Raji (cell line): ENCODE measurements around the gene SLC19A2.

Experiments used
- POLR2A ChIP-seq: IDR thresholded peaks from 2 replicates; pipeline ENCODE4 v1.6.1; 2011; ENCODE audit warnings: low read depth, low read length, control low read depth; ENCODE audit not compliant: insufficient read depth

Gene SLC19A2

DNA sequence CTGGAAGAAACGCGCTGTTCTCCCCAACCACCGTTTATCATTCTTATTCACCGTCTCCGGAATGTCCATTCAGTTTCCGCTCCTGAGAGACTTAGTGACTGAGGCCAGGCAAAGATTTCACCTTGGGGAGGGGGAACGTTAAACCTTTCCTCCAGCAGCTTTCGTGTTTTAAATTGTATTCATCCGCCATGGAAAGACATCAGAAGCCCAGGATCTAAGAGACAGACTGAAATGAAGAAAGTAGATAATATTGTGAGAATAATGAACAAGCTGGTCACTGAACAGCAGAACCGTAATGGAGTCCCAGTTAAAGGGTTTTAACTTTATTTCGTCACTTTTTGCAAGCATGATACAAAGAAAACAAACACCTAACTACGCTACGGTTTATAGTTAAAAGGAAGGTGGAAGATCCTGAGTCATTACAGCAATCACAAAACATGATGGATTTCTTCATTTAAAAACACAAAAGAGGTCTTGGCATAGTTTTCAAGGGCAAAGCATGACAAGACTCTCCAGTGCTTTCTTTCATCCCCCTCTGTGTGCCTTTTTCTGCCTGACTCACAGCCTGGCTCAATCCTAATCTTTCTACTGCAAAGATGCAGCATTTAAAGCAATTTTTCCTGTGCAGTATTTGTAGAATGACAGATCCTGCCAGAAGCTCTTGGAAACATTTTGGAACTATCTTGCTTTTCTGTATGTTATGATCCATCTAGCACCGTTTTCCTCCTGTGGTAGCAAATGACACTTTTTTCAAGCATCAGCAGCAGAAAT is 722 bp upstream of the SLC19A2 start:
- TF ChIP-seq POLR2A, result no peak

DNA sequence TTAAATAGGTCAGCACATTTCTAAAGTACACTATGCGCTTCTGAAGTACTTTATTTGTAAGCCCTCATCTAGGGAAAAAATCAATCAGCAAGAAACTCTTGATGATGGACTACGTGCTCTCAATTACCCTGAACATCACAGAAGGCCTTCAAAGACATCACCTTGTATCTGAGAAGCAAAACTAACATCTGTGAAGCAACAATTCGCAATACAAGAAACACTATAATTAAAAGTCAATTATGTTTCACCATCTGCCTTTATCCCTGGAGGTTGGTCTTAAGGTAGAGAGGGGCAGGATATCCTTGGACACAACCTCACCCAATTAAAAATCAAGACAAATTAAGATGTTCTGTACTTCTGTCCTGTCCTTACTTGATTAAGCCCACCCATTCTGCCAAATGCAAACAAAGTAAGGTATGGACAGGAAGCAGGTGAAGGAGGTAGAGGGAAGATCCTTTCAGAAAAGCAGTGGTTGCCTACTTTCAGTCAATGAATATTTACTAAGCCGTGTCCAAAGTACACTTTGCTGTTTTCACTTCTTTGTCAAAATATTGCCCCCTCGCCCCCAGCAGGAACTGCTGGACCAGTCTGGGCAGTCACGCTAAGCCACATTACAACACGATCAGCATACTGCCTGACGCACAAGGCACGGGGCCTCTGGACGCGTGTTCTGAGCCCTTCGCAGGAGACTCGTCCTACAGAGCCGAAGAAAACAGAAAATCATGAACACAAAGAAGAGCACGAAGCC is 887 bp downstream of the SLC19A2 start:
- no peak for TF ChIP-seq POLR2A

DNA sequence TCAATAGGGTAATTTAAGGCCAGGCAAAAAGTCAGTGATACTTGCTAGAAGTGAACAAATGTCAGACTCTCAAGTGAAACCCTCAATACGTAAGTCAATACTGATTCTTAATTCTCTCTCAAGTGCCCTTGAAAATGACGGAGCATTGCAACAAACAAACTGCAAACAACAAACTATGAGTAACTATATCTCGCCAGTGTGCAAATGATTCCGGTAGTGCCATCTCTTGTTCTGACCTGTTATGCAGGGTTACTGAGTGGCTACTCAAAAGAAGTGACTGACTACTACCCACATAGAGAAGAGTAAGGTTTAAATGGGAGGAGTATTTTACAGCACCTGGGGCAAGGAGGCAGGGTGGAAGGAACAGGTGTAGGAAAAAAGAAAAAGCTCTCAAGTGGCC is 1.6 kb downstream of the SLC19A2 start:
- TF ChIP-seq POLR2A, result no peak

DNA sequence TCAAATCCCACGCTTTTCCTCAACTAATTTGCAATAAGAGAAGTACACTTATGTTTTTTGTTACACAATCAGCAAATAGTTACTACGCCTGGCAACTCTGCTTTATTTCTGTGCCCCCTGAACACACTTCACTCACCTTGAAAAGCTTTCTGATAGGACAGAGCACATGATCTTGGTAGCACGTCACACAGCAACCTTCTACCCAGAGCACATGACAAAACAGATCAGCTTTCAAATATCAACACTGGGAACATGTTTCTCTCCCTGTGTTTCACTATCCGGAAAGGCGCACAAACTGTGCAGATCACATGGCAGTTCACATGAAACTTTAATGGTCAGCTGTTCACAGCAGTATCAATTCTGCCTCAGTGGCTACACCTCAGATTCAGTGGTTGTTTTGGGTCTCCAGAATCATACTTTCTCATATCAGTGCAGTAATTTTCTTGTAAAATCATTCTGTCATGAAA is 2.2 kb downstream of the SLC19A2 start:
- TF ChIP-seq POLR2A, result no peak

DNA sequence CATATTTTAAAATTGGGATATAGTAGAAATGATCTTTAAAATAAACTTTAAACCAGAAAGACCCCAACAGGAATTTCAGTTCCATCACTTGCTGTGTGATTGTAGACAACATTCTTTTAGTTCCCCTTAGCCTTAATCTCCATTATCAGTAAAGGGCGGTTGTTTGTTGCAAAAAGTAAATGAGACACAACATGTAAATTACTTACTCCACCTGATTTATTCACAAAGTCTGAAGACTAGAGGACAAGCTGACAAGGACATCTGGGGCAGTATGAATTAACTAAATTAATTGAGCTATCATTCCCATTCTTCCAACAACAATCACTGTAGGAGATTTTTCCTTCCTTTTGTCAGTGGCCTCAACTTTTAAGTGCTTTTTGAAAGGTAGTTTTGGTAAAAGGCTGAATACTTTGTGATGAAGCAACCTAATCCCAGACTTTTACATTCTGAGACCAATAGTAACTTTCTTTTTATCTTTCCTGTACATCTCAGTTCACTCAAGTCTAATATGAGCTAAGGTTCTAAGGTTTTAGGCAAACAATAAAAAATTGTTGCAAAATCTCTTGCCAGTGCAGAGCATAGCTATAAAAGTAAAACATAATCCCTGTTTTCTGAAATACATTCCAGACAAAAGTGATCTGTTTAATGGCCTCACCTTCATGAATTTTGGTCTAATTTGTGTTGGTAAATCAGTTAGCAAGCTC is 6.2 kb downstream of the SLC19A2 start:
- no peak for TF ChIP-seq POLR2A

DNA sequence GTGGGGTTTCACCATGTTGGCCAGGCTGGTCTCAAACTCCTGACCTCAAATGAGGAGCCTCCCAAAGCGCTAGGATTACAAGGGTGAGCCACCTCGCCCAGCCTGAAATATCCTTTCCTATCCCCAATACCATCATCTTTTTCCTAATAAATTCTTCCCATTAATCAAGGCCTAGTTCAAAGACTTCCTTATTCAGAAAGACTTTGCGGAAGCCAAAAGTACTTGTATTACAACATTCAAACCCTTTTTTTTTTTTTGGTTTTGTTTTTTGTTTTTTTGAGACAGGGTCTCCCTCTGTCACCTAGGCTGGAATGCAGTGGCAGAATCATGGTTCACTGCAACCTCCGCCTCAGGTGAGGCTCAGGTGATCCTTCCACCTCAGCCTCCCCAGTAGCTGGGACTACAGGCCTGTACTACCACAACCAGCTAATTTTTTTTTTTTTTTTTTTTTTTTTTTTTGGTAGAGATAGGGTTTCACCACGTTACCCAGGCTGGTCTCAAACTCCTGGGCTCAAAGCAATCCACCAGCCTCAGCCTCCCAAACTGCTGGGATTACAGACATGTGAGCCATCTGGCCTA is 7.6 kb downstream of the SLC19A2 start:
- TF ChIP-seq POLR2A, result no peak

DNA sequence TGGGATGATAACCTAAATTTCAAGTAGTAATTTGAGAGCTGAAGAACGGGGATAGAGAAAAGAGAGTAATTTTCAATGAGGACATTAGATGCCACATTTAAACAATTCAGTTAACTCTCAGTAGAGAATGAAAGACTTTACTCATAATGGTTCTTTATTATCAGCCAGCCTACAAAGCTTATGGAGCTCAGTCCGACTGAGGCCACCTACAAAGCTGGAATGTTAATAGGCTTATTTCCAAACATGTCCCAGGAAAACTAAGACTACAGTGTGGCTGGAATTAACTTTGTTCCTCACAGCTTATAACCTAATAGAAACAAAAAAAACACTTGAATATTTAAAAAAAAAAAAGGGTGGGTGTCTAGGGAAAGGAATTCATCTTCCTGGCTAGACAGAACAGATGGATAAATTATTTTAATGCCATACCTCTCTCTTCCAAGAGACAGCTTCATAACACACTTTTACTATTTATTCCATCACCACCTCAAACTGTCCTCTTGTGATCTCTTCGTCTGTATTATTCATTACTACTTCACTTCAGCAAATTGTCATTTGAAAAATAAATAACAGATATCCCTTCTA is 9.8 kb downstream of the SLC19A2 start:
- no peak for TF ChIP-seq POLR2A

DNA sequence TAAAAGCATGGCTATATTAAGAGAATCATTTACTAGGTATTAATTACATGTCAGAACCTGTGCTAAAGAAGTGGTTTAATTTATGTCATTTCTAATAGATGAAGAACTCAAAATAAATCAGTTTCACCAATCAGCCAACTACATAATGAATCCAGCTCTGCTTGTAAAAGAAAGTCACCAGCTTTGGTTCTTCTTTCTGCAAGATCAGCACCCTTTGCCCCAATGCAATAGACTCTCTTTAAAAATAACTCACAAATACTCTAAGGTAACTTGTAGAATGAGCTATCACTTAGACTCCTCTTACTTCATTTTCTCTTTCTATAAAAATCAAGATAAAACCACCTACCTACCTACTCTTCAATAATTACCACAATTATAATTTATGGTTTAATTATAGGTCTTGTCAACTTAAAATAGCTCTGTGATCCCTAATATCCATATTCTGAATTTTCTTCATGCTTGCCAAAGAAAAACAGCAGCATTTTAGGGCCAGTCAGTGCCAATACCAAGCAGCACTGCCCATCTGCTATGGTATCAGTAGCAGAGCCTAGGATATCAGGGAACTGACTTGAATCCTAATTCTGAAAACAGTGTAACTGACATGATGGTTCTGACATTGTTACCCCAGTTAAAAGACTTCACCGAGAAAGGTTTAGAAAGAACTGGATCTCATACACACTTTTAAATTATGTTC is 11.3 kb downstream of the SLC19A2 start:
- TF ChIP-seq POLR2A, result no peak

DNA sequence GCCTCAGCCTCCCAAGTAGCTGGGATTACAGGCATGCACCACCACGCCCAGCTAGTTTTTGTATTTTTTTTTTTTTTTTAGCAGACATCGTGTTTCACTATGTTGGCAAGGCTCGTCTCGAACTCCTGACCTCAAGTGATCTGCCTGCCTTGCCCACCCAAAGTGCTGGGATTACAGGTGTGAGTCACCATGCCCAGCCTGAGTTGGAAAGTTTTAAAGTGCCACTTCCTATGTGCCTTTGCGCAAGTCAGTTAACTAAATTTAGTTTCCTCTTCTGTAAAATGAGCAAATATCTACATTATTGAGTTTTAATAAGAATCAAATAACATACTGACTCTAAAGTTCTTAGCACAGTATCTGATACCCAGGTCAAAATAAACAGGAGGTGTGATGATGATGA is 12.4 kb downstream of the SLC19A2 start:
- TF ChIP-seq POLR2A, result no peak

DNA sequence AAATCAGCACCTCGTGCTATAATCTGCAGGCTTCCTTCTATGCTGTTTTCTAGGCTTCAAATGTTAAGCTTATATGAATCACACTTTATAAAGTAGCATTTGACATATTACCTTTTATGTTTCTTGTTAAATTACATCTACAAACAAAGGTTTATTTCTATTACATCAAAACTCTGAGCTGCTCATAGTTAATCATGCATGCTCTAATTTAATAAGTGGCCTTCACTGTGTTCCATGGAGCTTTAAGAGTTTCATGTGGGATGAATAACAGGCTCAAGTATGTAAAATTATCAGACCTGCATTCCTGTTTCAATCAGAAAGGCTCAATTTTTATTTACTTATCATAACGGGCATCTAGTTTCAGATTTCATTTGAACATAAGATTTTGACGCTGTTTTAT is 13.0 kb downstream of the SLC19A2 start:
- no peak for TF ChIP-seq POLR2A

DNA sequence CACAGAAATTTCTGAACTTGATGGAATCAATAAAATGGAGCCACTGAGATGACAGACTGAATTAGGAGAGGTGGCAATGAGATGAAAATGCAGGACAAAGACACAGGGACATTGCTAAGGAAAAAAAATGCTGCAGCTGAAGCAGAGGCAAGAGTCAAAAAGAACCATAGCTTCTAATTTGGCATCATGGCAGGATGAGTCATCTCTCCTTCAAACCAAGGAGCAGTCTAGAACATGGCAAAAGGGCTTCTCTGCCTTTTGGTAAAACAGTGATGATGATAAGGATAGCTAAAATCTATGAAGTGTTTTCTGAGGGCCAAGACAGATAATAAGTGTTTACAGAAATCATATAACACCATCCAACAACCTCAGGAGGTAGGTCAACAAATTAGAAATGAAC is 16.8 kb downstream of the SLC19A2 start:
- no peak for TF ChIP-seq POLR2A

DNA sequence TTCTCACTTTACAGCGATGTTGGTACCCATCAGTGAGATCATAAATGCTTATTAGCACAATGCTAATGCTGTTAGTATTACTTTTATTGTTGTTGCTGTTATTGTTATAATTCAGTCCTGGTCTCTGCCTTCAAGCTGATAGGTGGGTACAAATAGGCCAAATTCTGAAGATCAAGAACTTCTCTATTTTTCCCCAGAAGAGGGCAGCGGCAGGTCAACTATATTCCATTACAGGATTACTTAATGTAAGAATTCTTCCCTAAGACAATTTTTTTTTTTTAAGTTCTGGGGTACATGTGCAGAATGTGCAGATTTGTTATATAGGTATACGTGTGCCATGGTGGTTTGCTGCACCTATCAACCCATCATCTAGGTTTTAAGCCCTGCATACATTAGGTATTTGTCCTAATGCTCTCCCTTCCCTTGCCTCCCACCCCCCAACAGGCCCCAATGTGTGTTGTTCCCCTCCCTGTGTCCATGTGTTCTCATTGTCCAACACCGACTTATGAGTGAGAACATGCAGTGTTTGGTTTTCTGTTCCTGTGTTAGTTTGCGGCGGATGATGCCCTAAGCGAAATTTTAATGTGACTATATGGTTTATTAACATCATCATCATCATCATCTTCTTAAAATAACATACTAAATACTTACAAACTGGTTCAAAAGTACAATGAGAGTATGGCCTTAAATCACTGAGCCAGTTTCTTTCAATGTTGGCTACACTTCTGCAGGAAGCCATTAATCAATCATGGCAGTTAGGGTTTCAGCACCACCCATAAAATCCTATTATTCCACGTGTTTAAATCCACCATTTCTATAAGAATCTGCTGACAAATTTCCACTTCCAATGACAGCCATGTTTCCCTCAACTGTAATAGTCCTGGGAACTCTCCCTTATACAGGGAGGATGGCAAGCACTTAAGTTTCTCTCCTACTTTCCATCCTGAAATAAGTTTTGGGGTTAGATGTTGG is 19.2 kb downstream of the SLC19A2 start:
- no peak for TF ChIP-seq POLR2A

DNA sequence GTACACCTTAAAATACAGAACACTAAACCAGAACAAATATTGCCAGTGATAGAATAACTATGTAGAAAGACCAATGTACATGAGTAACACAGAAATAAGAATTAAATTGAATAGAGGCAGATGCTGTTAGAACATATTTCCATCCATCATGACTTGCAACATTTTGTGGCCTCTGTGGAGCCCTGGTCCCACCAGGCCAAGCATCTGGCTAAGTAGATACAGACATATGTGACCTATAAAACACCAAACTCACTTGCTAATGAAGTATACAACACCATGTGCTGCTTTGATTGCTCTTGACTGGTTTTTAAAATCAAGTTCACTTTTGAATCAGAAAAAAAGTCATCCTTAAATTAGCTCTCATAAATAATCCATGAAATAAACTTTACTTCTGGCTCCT is 20.5 kb downstream of the SLC19A2 start:
- no peak for TF ChIP-seq POLR2A
